BJ (cell line): ENCODE data around the gene DLAT. TPM values are rescaled to one million over a fixed set of nuclear protein-coding genes. Genes with fewer than 3 reads are reported as not detected.
"Not testable (repeated sequence)": the region's sequence is repeated elsewhere in the genome, so short reads cannot be mapped to it uniquely, and the experiment has no call there.

ENCODE experiments used
- CTCF ChIA-PET: fragments of 350-600 bp; formaldehyde crosslinking; extraction: SDS; loops from one replicate; lab custom pipeline; 2021; ENCODE audit warnings: antibody characterized with exemption, inconsistent platforms; lab: Yijun Ruan, JAX
- POLR2A ChIA-PET: fragments of 300-600 bp; sonication (Branson Sonifier 250); formaldehyde crosslinking; extraction: SDS; loops from one replicate; lab custom pipeline; 2021; ENCODE audit warnings: antibody characterized with exemption; lab: Charles Lee
- DNase-seq: peaks from one replicate; pipeline ENCODE4 v3.0.0-alpha.2; 2011; ENCODE audit warnings: low read depth
- H3K27me3 ChIP-seq: 2 replicates; pipeline ENCODE4 v1.6.0; 2011; ENCODE audit warnings: low read length; ENCODE audit not compliant: control insufficient read depth, insufficient read depth
- H3K36me3 ChIP-seq: 2 replicates; pipeline ENCODE4 v1.5.1; 2011; ENCODE audit warnings: low read length; ENCODE audit not compliant: control insufficient read depth, insufficient read depth
- H3K4me3 ChIP-seq: 2 replicates; pipeline ENCODE4 v1.5.1; 2011; ENCODE audit warnings: low read depth, mild to moderate bottlenecking, control low read depth, low read length
- CTCF ChIP-seq: IDR thresholded peaks from 2 replicates; pipeline ENCODE4 v1.5.1; 2011; ENCODE audit warnings: low read depth, mild to moderate bottlenecking, control low read depth, inconsistent platforms, low read length, moderate library complexity; ENCODE audit not compliant: insufficient read depth
- polyA plus RNA-seq: library from polyadenylated mRNA; depleted of rRNA; stranded (reverse); fragments of >200 nt; gene quantifications from 2 replicates; pipeline ENCODE4 v1.2.3, GENCODE V29; 2011

The DLAT gene
- polyA plus RNA-seq, 1 experiment = 19.8 TPM

GRCh38 chr11:112004389-112004788 is 20.8 kb upstream of the DLAT start:
- CTCF ChIA-PET = interaction anchor here (2.3 kb wide), 1 partner anchor 23 kb away, joined by 6 read pairs; no protein-coding TSS in a partner anchor
- no peaks in the 10 kb centered on the region; the same call in 1 of the 2 replicates for H3K36me3 ChIP-seq
- no peaks in the 10 kb centered on the region for H3K27me3 ChIP-seq
- POLR2A ChIA-PET = no interaction called here
- TF ChIP-seq CTCF = peak; percentile 35; the same call in 1 of the 2 replicates
- H3K4me3 ChIP-seq = no peak overlapping the region
- no peak for DNase-seq

GRCh38 chr11:112005422-112006094 is 19.6 kb upstream of the DLAT start:
- DNase-seq = no peak
- POLR2A ChIA-PET = no interaction called here
- Histone ChIP-seq H3K36me3 (no peaks in the 10 kb centered on the region; the same call in 1 of the 2 replicates), H3K4me3 (no peak overlapping the region), H3K27me3 (no peaks in the 10 kb centered on the region)
- TF ChIP-seq CTCF = no peak
- CTCF ChIA-PET = interaction anchor here (0.6 to 2.3 kb wide), 3 partner anchors 9 to 115 kb away, joined by 3 to 6 read pairs (median 5); no protein-coding TSS in a partner anchor

DNA sequence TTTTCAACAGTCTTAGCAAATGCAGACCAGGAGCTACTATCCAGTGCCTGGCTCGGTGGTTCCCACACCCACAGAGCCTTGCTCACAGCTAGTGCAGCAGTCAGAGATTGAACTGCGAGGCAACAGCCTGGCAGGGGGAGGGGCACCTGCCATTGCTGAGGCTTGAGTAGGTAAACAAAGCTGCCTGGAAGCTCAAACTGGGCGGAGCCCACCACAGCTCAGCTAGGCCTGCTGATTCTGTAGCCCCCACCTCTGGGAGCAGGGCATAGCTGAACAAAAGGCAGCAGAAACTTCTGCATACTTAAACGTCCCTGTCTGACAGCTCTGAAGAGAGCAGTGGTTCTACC is 19.1 kb upstream of the DLAT start:
- DNase-seq, POLR2A ChIA-PET, H3K27me3 ChIP-seq, H3K36me3 ChIP-seq, H3K4me3 ChIP-seq: not testable (repeated sequence)
- CTCF ChIA-PET = interaction anchor here (0.6 to 2.3 kb wide), 4 partner anchors 9 to 115 kb away, joined by 3 to 6 read pairs (median 4); no protein-coding TSS in a partner anchor

DNA sequence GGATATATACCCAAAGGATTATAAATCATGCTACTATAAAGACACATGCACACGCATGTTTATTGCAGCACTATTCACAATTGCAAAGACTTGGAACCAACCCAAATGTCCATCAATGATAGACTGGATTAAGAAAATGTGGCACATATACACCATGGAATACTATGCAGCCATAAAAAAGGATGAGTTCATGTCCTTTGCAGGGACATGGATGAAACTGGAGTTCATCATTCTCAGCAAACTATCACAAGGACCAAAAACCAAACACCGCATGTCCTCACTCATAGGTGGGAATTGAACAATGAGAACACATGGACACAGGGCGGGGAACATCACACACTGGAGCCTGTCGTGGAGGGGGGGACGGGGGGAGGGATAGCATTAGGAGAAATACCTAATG is 13.8 kb upstream of the DLAT start:
- DNase-seq, POLR2A ChIA-PET, H3K4me3 ChIP-seq, H3K36me3 ChIP-seq, H3K27me3 ChIP-seq, CTCF ChIA-PET: not testable (repeated sequence)

DNA sequence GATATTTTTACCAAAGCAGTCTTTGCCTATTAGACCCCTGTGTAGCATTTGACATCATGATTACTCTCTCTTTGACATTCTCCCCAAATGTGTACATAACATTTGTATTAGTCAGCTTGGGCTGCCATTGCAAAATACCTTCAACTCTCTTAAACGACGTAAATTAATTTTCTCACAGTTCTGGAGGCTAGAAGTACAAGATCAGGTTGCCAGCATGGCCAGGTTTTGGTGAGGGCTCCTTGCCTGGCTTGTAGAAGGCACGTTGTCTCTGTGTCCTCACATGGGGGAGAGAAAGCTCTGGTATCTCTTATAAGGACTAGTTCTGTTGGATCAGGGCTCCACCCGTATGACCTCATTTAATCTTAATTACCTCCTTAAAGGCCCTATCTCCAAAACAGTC is 12.3 kb upstream of the DLAT start:
- DNase-seq = no peak
- Histone ChIP-seq H3K27me3 (no peaks in the 10 kb centered on the region), H3K4me3 (no peak overlapping the region), H3K36me3 (no peaks in the 10 kb centered on the region)
- TF ChIP-seq CTCF = no peak
- ChIA-PET CTCF (interaction anchor here (1.1 kb wide), 1 partner anchor 142 kb away, joined by 3 read pairs; the partner anchor contains the start of gene ALG9), POLR2A (no interaction called here)

DNA sequence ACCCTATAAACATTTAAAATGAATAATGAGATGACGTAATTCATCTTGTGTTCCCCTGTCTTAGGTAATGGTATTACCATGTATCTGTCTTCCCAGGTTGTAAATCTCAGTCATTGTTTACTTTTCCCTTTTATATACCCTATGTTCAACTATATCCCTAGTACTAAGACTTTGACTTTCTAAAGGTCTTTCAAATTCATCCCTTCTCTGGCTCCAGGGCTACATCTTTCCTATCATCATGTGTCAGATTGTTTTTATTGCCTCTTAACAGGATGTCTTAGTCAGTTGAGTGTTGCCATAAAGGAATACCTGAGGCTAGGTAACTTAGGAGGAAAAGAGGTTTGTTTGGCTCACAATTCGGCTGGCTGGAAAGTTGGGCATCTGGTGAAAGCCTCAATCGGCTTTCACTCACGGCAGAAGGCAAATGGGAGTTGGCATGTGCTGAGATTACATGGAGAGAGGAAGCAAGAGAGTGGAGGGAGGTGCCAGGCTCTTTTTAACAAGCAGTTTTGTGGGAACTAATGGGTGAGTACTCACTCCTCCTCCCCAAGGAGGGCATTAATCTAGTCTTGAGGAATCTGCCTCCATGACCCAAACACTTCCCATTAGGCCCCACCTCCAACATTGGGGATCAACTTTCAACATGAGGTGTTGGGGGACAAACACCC is 11.6 kb upstream of the DLAT start:
- no peak overlapping the region for H3K4me3 ChIP-seq
- DNase-seq = no peak
- no peaks in the 10 kb centered on the region for H3K27me3 ChIP-seq
- ChIA-PET CTCF (interaction anchor here (1.1 kb wide), 1 partner anchor 142 kb away, joined by 3 read pairs; the partner anchor contains the start of gene ALG9), POLR2A (no interaction called here)
- TF ChIP-seq CTCF = no peak
- no peaks in the 10 kb centered on the region for H3K36me3 ChIP-seq
